Lower lobe of right lung (tissue), 2 donors: ENCODE results near the gene CEACAM8. TPM values are rescaled to one million over a fixed set of nuclear protein-coding genes. Genes with fewer than 3 reads are reported as not detected.

Experiments
- ATAC-seq, 2 donors: fragments of 200-7000 bp; cut with Tn5 transposase; one replicate each; pipeline ENCODE4 v1.9.1; 2020 to 2022; ENCODE audit warnings: mild to moderate bottlenecking in 2 of 2, moderate library complexity in 2 of 2
- DNase-seq: peaks from one replicate; pipeline ENCODE4 v3.0.0-alpha.2; 2020
- H3K27ac ChIP-seq: fragments of 200-600 bp; one replicate; pipeline ENCODE4 v1.8.0; 2022
- H3K27me3 ChIP-seq: fragments of 200-600 bp; one replicate; pipeline ENCODE4 v1.8.0; 2022; ENCODE audit warnings: low read depth
- H3K36me3 ChIP-seq: fragments of 200-600 bp; one replicate; pipeline ENCODE4 v1.8.0; 2022; ENCODE audit warnings: mild to moderate bottlenecking
- H3K4me1 ChIP-seq: fragments of 200-600 bp; one replicate; pipeline ENCODE4 v1.8.0; 2022
- H3K4me3 ChIP-seq: fragments of 200-600 bp; one replicate; pipeline ENCODE4 v1.8.0; 2022; ENCODE audit warnings: mild to moderate bottlenecking
- H3K9me3 ChIP-seq: fragments of 200-600 bp; one replicate; pipeline ENCODE4 v1.8.0; 2022
- CTCF ChIP-seq: fragments of 200-600 bp; IDR thresholded peaks from one replicate; pipeline ENCODE4 v1.8.0; 2022; ENCODE audit warnings: antibody characterized with exemption, mild to moderate bottlenecking
- intact Hi-C: fragments of 100-400 bp; cut with DNase I; formaldehyde crosslinking; loops from one replicate; pipeline ENCODE4 v1.11.0; 2022
- total RNA-seq: library from RNA; stranded (reverse); fragmentation: NEBNext Ultra II Directional; extraction: Animal tissue kit (Norgen Biotek cat#: 25700); gene quantifications from one replicate; pipeline ENCODE4 v1.2.1, GENCODE V29; 2021
- donor health status: DM: no; HTN: yes; CAD: no; lungs with severe emphysema.

CEACAM8 gene
- total RNA-seq, 1 donor from 2014 or later = 0.53 TPM

GRCh38 chr19:42606660-42607351, 12.1 kb upstream of the CEACAM8 start:
- DNase-seq (peak; percentile 91), ATAC-seq (peak; percentile 87 to 94)
- H3K4me1 ChIP-seq = no peaks in the 10 kb centered on the region
- H3K36me3 ChIP-seq = no peaks in the 10 kb centered on the region
- no peaks in the 10 kb centered on the region for H3K9me3 ChIP-seq
- no peak overlapping the region for H3K4me3 ChIP-seq
- no peak overlapping the region for H3K27ac ChIP-seq
- peak; percentile 71 for TF ChIP-seq CTCF
- peaks cover 11% of the 10 kb centered on the region for H3K27me3 ChIP-seq
- intact Hi-C loops = no loop called here

GRCh38 chr19:42601811-42602443, 7.2 kb upstream of the CEACAM8 start:
- TF ChIP-seq CTCF = no peak
- Histone ChIP-seq H3K27me3 (peaks cover 21% of the 10 kb centered on the region), H3K4me3 (no peak overlapping the region), H3K9me3 (no peaks in the 10 kb centered on the region), H3K36me3 (no peaks in the 10 kb centered on the region), H3K4me1 (no peaks in the 10 kb centered on the region), H3K27ac (no peak overlapping the region)
- intact Hi-C loops = no loop called here
- DNase-seq = no peak
- ATAC-seq = peak; percentile 37 to 45

GRCh38 chr19:42596391-42597072, 1.8 kb upstream of the CEACAM8 start:
- intact Hi-C loops = no loop called here
- no peak overlapping the region for H3K4me3 ChIP-seq
- H3K27me3 ChIP-seq = peaks cover 8% of the 10 kb centered on the region
- DNase-seq (peak; percentile 59), ATAC-seq (peak; percentile 64 to 73)
- H3K27ac ChIP-seq = no peak overlapping the region
- no peaks in the 10 kb centered on the region for H3K9me3 ChIP-seq
- no peaks in the 10 kb centered on the region for H3K4me1 ChIP-seq
- no peaks in the 10 kb centered on the region for H3K36me3 ChIP-seq
- peak; percentile 96 for TF ChIP-seq CTCF

- no peak overlapping the region for H3K27ac ChIP-seq
- H3K4me3 ChIP-seq = no peak overlapping the region
- DNase-seq (no peak), ATAC-seq (peak; percentile 11 to 24)
- no peaks in the 10 kb centered on the region for H3K36me3 ChIP-seq
- no peaks in the 10 kb centered on the region for H3K4me1 ChIP-seq
- TF ChIP-seq CTCF = no peak
- intact Hi-C loops = no loop called here
- H3K9me3 ChIP-seq = no peaks in the 10 kb centered on the region
- peaks cover 6% of the 10 kb centered on the region for H3K27me3 ChIP-seq
These were observed 937 bp upstream of the CEACAM8 start for GRCh38 chr19:42595550-42596172.

GRCh38 chr19:42589792-42590191, 4.9 kb downstream of the CEACAM8 start:
- no peak for TF ChIP-seq CTCF

More at GRCh38 chr19:42589792-42590191, 4.9 kb downstream of the CEACAM8 start:
- Histone ChIP-seq H3K36me3 (no peaks in the 10 kb centered on the region), H3K27ac (no peak overlapping the region), H3K4me1 (no peaks in the 10 kb centered on the region), H3K9me3 (no peaks in the 10 kb centered on the region), H3K27me3 (no peaks in the 10 kb centered on the region), H3K4me3 (no peak overlapping the region)
- DNase-seq (no peak), ATAC-seq (no peak)
- intact Hi-C loops = no loop called here
